ENCODE data around the gene CHMP4B.

DNA sequence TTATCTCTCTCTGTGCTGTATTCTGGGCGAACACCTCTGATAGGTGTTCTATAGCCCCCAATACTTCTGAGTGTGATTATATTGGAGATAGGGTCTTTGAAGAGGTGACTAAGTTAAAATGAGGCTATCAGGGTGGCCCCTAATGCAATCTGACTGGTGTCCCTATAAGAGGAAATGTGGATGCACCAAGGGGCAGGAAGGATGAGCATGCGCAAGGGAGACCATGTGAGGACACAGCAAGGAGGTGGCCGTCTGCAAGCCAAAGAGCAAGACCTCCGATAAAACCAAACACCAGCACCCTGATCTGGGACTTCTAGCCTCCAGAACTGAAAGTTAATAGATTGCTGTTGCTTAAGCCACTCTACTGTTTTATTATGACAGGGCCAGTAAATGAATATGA lies 69.2 kb downstream of the CHMP4B start:
- no peak for TF ChIP-seq POLR2A (IDR thresholded peaks at IDR 0.05; ENCODE audit: extremely low read depth, insufficient read length)
- TF ChIP-seq, protein P1, sequence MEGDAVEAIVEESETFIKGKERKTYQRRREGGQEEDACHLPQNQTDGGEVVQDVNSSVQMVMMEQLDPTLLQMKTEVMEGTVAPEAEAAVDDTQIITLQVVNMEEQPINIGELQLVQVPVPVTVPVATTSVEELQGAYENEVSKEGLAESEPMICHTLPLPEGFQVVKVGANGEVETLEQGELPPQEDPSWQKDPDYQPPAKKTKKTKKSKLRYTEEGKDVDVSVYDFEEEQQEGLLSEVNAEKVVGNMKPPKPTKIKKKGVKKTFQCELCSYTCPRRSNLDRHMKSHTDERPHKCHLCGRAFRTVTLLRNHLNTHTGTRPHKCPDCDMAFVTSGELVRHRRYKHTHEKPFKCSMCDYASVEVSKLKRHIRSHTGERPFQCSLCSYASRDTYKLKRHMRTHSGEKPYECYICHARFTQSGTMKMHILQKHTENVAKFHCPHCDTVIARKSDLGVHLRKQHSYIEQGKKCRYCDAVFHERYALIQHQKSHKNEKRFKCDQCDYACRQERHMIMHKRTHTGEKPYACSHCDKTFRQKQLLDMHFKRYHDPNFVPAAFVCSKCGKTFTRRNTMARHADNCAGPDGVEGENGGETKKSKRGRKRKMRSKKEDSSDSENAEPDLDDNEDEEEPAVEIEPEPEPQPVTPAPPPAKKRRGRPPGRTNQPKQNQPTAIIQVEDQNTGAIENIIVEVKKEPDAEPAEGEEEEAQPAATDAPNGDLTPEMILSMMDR (IDR thresholded peaks at IDR 0.05; ENCODE audit: low read depth, low read length): no peak
